NOMO-1 treated with dmso at 0.1 percent for 144 hours (cell line): ENCODE data around the gene SEC22B.
"Not testable (repeated sequence)": the region's sequence is repeated elsewhere in the genome, so short reads cannot be mapped to it uniquely, and the experiment has no call there.

ENCODE experiments used
- DNase-seq: peaks from one replicate; lab custom pipeline; 2025; ENCODE audit not compliant: unreplicated experiment; lab: John Stamatoyannopoulos, UW

The SEC22B gene

GRCh38 chr1:120117371-120118177 is 58.7 kb downstream of the SEC22B start:
- not testable (repeated sequence) for DNase-seq

- DNase-seq, result not testable (repeated sequence)
These were observed 60.2 kb downstream of the SEC22B start for GRCh38 chr1:120116094-120116493.

GRCh38 chr1:120113134-120113533 is 63.2 kb downstream of the SEC22B start:
- not testable (repeated sequence) for DNase-seq

GRCh38 chr1:120112212-120112611 is 64.1 kb downstream of the SEC22B start:
- DNase-seq, result not testable (repeated sequence)

- not testable (repeated sequence) for DNase-seq
These were observed 64.5 kb downstream of the SEC22B start for GRCh38 chr1:120111771-120112170.

GRCh38 chr1:120111008-120111407 is 65.3 kb downstream of the SEC22B start:
- DNase-seq, result not testable (repeated sequence)

- not testable (repeated sequence) for DNase-seq
These were observed 66.7 kb downstream of the SEC22B start for GRCh38 chr1:120109656-120110055.

GRCh38 chr1:120109180-120109579 is 67.1 kb downstream of the SEC22B start:
- not testable (repeated sequence) for DNase-seq

- DNase-seq, result not testable (repeated sequence)
These were observed 71.0 kb downstream of the SEC22B start for GRCh38 chr1:120105288-120105687.

- DNase-seq, result not testable (repeated sequence)
These were observed 72.6 kb downstream of the SEC22B start for GRCh38 chr1:120103768-120104167.

- not testable (repeated sequence) for DNase-seq
These were observed 74.7 kb downstream of the SEC22B start for GRCh38 chr1:120101593-120101992.
